ENCODE measurements around the gene ACBD6.

DNA sequence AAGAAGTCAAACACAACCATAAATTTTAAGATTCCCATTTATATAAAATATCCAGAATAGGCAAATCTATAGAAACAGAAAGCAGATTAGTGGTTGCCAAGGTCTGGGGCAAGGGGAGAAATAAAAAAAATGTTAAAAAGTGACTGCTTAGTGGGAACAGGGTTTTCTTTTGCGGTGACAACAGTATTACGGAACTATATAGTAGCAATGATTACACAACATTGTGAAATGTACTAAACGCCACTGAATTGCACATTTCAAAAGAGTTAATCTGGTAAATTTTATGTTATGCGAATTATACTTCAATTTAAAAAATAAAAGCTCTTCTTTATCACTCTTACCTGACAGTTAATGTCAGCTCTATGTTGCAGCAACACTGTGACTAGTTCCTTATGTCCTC is 105.2 kb downstream of the ACBD6 start:
- TF ChIP-seq, protein P1, sequence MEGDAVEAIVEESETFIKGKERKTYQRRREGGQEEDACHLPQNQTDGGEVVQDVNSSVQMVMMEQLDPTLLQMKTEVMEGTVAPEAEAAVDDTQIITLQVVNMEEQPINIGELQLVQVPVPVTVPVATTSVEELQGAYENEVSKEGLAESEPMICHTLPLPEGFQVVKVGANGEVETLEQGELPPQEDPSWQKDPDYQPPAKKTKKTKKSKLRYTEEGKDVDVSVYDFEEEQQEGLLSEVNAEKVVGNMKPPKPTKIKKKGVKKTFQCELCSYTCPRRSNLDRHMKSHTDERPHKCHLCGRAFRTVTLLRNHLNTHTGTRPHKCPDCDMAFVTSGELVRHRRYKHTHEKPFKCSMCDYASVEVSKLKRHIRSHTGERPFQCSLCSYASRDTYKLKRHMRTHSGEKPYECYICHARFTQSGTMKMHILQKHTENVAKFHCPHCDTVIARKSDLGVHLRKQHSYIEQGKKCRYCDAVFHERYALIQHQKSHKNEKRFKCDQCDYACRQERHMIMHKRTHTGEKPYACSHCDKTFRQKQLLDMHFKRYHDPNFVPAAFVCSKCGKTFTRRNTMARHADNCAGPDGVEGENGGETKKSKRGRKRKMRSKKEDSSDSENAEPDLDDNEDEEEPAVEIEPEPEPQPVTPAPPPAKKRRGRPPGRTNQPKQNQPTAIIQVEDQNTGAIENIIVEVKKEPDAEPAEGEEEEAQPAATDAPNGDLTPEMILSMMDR (IDR thresholded peaks at IDR 0.05) = no peak
- TF ChIP-seq ZFX (IDR thresholded peaks at IDR 0.05; ENCODE audit: borderline replicate concordance) = no peak

Measured in 22Rv1 (cell line).